Right forelimb (tissue), 1 donor: ENCODE measurements around the gene DNAH10.

ENCODE experiments used
- DNase-seq: peaks from one replicate; pipeline ENCODE4 v3.0.0-alpha.2; 2018

DNAH10 gene

DNA sequence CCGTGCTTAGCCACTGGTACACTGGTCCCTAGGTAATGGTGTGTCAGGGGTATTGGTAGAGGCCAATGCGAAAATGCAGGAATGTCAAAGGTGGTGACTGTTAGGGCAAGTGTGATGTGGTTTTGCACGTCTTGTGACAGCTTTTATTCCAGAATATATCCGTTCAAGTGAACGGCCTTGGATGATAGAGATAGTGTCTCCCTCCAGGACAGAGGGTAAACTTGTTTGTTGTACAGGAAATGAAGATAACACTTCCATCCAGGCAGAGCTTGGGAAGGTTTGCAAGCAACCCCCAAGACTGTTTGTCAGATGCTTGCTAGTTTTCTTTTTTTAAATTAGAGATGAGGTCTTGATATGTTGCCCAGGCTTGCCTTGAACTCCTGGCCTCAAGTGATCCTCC lies 84.2 kb downstream of the DNAH10 start:
- DNase-seq: no peak

GRCh38 chr12:123847019-123847418 lies 84.9 kb downstream of the DNAH10 start:
- DNase-seq: no peak

DNA sequence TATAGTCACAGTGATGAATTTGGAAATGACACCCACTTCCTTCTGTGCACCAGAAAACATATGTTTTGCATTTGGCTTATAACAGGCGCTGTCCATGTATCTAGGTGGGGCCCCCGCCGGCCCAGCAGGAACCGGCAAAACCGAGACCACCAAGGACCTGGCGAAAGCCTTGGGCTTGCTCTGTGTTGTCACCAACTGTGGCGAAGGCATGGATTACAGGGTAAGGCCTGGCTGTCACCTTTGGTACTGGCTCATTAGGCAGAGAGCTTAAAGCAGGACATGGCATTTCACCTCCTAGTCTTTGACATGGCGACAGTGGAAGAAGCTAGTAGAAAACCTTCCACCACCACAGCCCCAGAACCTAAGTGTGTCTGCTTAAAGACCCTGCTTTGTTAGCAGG lies 85.8 kb downstream of the DNAH10 start:
- DNase-seq: no peak

- no peak for DNase-seq
These were observed 87.4 kb downstream of the DNAH10 start for GRCh38 chr12:123849517-123849916.

DNA sequence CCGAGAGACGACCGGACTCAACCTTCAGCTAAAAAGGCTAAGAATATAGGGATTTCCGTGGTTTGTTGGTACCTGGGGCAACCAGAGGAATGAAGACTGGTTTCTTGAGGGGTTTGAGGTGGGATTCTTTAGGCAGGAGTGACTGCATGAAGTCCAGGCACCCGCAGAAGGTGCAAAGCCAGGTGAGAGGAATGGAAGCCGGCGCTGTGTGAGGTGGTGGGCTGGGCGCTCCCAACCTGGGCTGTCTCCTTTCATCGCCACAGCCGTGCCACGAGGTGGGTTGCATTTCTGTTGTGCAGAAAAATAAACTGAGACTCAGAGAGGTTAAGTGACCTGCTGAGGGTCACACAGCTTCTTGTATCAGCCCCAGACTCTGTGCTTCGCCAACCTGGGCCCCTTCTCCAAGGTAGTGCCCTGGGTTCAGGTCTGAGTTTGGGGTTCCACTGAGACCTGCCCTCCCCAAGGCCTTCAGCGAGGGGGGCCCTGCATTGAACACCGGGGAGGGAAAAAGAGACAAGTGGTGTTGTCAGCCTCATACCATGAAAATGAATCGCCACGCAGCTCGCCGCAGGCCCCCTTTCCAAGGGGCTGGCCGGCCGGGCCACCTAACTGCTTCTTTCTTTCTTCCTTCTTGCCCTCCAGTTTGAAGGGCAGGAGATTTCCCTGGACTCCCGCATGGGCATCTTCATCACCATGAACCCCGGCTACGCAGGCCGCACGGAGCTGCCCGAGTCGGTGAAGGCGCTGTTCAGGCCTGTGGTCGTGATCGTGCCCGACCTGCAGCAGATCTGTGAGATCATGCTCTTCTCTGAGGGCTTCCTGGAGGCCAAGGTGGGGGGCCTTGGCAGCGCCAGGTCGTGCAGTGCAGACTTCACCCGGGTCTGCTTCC lies 88.4 kb downstream of the DNAH10 start:
- DNase-seq: no peak

- DNase-seq: no peak
These were observed 91.4 kb downstream of the DNAH10 start for GRCh38 chr12:123853396-123854070.

- no peak for DNase-seq
These were observed 92.1 kb downstream of the DNAH10 start for GRCh38 chr12:123854232-123854631.

DNA sequence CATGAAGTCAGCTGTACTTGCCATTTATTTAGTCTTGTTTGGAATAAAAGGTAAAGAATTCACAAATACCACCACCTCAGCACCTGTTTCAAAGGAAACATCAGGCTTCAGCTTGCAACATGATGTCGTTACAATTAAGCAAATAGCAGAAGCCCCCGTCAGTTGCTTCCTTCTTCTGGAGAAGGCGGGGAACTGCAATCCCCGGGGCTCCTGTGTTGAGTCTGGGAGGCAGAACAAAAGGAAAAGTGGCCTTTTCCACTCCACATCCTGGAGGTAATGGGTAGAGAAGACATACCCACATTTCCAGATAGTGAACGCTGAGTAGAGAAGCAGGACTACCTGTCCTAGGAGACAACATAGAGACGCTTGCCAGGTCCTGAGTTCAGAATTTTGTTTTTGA lies 92.8 kb downstream of the DNAH10 start:
- DNase-seq: no peak

- DNase-seq: no peak
These were observed 94.6 kb downstream of the DNAH10 start for GRCh38 chr12:123856681-123857080.

DNA sequence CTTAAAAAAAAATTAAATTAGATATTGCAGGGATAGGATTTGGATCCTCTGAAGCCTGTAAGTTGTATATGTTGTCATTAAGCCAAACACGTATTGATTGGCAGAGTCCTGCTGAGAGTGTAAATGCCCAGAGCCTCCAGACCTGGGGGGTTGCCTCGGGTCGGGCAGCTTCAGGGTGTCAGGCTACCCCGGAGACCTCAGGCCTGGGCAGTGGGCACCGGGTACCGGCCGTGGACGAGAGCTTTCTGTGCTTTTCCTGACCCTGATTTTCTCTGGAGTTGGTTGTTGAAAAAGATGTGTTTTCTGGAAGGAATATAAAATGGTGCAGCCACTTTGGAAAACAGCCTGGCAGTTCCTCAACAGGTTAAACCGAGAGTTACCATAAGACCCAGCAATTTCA lies 96.1 kb downstream of the DNAH10 start:
- DNase-seq: no peak

DNA sequence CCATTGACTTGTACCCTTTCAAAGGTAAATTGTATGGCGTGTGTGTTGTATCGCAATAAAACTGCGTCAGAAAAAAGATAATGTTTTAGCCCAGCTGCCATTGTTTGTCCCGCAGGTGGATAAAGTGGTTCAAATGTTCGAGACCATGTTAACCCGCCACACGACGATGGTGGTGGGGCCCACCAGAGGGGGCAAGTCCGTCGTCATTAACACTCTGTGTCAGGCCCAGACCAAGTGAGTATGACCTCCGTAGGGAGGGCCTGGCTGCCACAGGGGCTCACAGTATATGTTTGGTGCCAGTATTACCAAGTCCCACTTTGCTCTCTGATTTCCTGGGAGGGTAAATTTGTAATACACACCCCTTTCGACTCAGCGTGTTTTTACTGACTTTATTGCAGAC lies 96.9 kb downstream of the DNAH10 start:
- no peak for DNase-seq

GRCh38 chr12:123860377-123860776 lies 98.3 kb downstream of the DNAH10 start:
- no peak for DNase-seq

DNA sequence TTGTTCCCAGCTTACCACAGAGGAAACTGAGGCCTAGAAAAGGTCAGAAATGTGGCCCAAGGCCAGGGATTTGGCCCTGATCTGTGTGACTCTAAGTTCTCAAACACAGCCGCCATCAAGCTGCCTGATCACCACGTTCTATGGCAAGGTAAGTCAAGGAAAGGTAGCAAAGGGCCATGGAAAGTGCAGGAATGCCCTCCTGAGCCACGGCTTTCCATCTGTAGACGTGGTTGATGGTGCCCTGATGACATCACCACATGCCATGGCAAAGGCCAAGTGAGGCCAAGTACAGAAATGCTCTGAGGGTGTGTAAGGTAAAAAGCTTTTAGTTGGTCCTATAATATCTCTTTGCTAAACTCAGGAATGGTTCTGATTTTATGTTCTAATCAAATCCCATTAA lies 99.3 kb downstream of the DNAH10 start:
- no peak for DNase-seq

GRCh38 chr12:123867141-123867540 lies 105.0 kb downstream of the DNAH10 start:
- DNase-seq: no peak

DNA sequence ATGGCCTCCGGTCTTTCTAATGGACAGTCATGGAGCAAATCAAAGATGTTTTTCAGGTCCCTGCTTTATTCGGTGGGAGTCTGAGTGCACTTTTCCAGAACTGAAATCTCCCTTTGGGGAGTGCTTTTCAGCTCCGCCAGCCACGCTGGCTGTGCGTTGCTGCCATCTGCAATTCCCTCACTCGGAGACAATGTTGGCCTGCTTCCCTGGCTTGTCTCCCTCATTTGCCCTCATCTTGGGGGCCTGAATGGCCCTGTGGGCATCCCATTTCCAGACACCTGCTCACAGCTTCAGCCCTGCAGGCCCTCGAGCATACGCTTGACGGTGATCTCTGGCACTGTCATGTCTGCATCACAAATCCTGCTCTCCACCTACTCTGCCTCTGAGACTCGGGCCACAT lies 106.7 kb downstream of the DNAH10 start:
- no peak for DNase-seq

- DNase-seq: no peak
These were observed 111.7 kb downstream of the DNAH10 start for GRCh38 chr12:123873793-123874192.

DNA sequence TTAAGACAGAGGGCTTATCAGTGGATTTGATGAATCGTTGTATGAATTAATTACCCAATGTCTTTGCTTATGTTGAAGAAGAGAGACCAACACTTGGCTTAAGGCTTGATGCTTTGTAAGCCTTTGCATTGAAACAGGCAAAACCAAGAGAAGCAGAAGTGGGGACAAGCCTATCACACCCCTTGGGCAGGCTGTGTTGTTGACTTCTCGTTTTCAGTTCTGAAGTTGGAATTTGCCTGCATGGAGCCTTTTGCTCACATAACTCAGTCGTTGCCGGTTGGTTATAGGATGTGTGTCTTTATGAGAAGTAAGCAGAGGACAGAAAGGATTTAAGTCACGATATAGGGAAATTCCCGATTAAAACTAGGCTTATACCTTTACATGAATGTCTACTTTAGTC lies 115.9 kb downstream of the DNAH10 start:
- DNase-seq: no peak

DNA sequence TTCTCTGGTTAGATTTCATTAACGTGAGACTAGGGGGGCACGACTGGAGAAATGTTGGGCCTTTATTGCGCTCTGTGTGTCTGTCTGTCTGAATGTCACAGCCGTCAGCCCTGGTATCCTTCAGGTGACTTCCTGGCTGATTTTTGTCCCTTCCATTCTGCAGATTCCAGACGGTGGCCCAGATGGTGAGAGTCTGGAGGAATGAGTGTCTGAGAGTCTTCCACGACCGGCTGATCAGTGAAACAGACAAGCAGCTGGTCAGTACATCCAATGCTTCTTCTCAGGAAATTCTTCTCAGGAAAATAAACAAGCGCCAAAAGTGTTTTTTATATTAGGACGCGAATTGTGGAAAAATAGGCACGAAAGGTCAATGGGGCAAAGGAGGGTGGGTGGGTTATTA lies 117.0 kb downstream of the DNAH10 start:
- DNase-seq: no peak

DNA sequence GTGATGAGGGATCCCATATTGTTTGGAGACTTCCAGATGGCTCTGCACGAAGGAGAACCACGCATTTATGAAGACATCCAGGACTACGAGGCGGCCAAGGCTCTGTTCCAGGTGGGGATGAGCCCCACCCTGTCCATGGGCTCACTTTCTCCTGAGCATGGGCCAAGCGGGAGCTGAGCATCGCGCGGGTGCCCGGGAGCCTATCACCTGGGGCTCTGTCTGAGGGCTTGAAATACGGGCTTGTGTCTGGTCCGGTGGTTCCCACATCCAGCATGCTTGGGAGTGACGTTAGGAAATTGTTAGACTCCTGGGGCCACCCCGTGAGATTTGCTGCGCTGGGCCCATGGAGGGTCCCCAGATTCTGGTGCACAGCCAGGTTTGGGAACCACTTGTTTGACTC lies 117.6 kb downstream of the DNAH10 start:
- DNase-seq: no peak

GRCh38 chr12:123882161-123882705 lies 120.1 kb downstream of the DNAH10 start:
- no peak for DNase-seq

DNA sequence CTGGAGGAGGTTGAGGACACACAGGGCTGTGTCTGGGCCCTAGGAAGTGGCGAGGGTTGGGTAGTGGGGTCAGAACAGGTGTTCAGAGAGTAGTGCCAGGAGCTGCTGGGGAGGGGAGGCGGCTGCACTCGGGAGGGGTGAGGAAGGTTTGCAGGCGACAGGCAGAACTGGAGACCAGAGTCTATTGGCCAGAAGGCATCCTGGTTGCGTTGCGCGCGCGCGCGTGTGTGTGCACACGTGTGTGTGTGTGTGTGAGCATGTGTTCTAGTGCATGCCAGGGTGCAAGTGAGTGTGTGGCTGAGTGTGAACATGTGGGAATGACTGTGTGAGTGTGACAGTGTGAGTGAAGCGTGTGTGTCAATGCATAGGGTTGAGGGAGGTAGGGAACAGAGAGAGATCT lies 124.2 kb downstream of the DNAH10 start:
- no peak for DNase-seq

DNA sequence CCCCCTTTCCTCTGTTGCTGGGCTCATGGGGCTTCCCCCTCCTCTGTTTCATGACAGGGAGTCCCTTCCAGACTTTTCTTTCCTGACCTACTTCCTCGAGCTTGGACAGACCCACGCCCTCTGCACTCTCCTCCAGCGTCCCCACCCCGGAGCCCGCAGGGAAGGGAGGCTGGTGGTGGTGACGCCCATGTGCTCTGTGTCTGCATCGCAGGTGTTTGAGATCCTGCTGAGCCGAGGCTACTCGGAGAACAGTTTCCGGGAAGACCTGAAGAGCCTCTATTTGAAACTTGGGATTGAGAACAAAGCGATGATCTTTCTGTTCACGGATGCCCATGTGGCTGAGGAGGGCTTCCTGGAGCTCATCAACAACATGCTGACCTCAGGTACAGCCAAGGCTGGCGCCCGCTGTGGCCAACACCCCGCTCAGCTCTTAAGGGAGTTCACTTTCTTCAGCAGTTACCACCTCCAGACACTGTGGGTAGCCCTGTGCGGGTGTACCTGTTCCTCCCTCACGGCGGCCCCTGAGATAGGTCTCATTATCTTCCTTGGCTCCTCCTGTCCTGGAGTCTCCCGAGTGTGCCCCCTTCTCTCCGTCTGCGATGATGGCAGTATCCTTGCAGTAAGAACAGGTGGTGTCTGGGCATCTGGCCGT lies 125.0 kb downstream of the DNAH10 start:
- no peak for DNase-seq

GRCh38 chr12:123888989-123889388 lies 126.9 kb downstream of the DNAH10 start:
- DNase-seq: no peak
